HEK293 (cell line): ENCODE results near the gene GNB2.
A peak's percentile ranks its signal among the peaks of the same experiment; 100 is the strongest.

Experiments
- CTCF ChIA-PET: fragments of 350-600 bp; formaldehyde crosslinking; extraction: SDS; loops from one replicate; lab custom pipeline; 2021; ENCODE audit warnings: antibody characterized with exemption; lab: Yijun Ruan, JAX
- POLR2A ChIA-PET: fragments of 300-600 bp; formaldehyde crosslinking; extraction: SDS; loops from one replicate; lab custom pipeline; 2020; ENCODE audit warnings: antibody characterized with exemption, inconsistent platforms; lab: Yijun Ruan, JAX
- H3K27ac ChIP-seq: fragments of 200-500 bp; sonication (Bioruptor generic); 2 replicates; pipeline ENCODE4 v1.5.1; 2014; ENCODE audit warnings: low read depth, low read length, control low read depth, inconsistent platforms; ENCODE audit errors: extremely low read depth
- H3K36me3 ChIP-seq, 2 experiments: fragments of 200-500 bp in 1 of 2; sonication (Bioruptor generic) in 1 of 2; 1 replicate in 1 of 2; 2 replicates in 1 of 2; pipeline ENCODE4 v1.5.1; 2014 to 2017; ENCODE audit warnings: inconsistent platforms in 2 of 2, low read length in 2 of 2; ENCODE audit not compliant: control insufficient read depth in 2 of 2, insufficient read depth in 1 of 2
- H3K4me1 ChIP-seq: fragments of 200-500 bp; sonication (Bioruptor generic); 2 replicates; pipeline ENCODE4 v1.5.1; 2014; ENCODE audit warnings: mild to moderate bottlenecking, low read length, inconsistent platforms; ENCODE audit not compliant: control insufficient read depth, insufficient read depth
- H3K4me3 ChIP-seq: 2 replicates; pipeline ENCODE4 v1.5.1; 2011; ENCODE audit warnings: low read depth, mild to moderate bottlenecking, control low read depth, low read length, moderate library complexity
- H3K9me3 ChIP-seq: fragments of 200-500 bp; sonication (Bioruptor generic); 2 replicates; pipeline ENCODE4 v1.5.1; 2014; ENCODE audit warnings: low read depth, low read length, inconsistent platforms; ENCODE audit not compliant: control insufficient read depth, insufficient read depth
- CTCF ChIP-seq: fragments of 450-650 bp; formaldehyde crosslinking; IDR thresholded peaks from 2 replicates; pipeline ENCODE4 v1.5.1; 2016; ENCODE audit warnings: missing biosample characterization, missing genetic modification characterization
- FEZF1 ChIP-seq: fragments of 450-650 bp; formaldehyde crosslinking; IDR thresholded peaks from 2 replicates; pipeline ENCODE4 v1.5.1; 2016; ENCODE audit warnings: missing biosample characterization, missing genetic modification characterization
- GLI4 ChIP-seq: fragments of 450-650 bp; formaldehyde crosslinking; IDR thresholded peaks from 2 replicates; pipeline ENCODE4 v1.5.1; 2016; ENCODE audit warnings: missing biosample characterization, missing genetic modification characterization
- KLF16 ChIP-seq: fragments of 450-650 bp; formaldehyde crosslinking; IDR thresholded peaks from 2 replicates; pipeline ENCODE4 v1.5.1; 2017; ENCODE audit warnings: missing biosample characterization, missing genetic modification characterization
- KLF8 ChIP-seq: fragments of 450-650 bp; formaldehyde crosslinking; IDR thresholded peaks from 2 replicates; pipeline ENCODE4 v1.5.1; 2016; ENCODE audit warnings: missing biosample characterization, missing genetic modification characterization
- OVOL3 ChIP-seq: fragments of 450-650 bp; formaldehyde crosslinking; IDR thresholded peaks from 2 replicates; pipeline ENCODE4 v1.5.1; 2016; ENCODE audit warnings: missing biosample characterization, missing genetic modification characterization
- TRIM28 ChIP-seq: IDR thresholded peaks from 2 replicates; pipeline ENCODE4 v1.6.1; 2011; ENCODE audit warnings: low read length, control low read depth, borderline replicate concordance
- TSHZ1 ChIP-seq: fragments of 450-650 bp; formaldehyde crosslinking; IDR thresholded peaks from 2 replicates; pipeline ENCODE4 v1.5.1; 2016; ENCODE audit warnings: missing biosample characterization, missing genetic modification characterization, borderline replicate concordance
- ZBTB17 ChIP-seq: fragments of 450-650 bp; formaldehyde crosslinking; IDR thresholded peaks from 2 replicates; pipeline ENCODE4 v1.5.1; 2016; ENCODE audit warnings: missing biosample characterization, missing genetic modification characterization
- ZFP69B ChIP-seq: fragments of 450-650 bp; formaldehyde crosslinking; IDR thresholded peaks from 2 replicates; pipeline ENCODE4 v1.5.1; 2016; ENCODE audit warnings: missing biosample characterization, missing genetic modification characterization
- ZIC2 ChIP-seq: fragments of 450-650 bp; formaldehyde crosslinking; IDR thresholded peaks from 2 replicates; pipeline ENCODE4 v1.5.1; 2016; ENCODE audit warnings: missing biosample characterization, missing genetic modification characterization
- ZNF112 ChIP-seq: fragments of 450-650 bp; formaldehyde crosslinking; IDR thresholded peaks from 2 replicates; pipeline ENCODE4 v1.5.0; 2017; ENCODE audit warnings: missing biosample characterization, missing genetic modification characterization
- ZNF114 ChIP-seq: fragments of 450-650 bp; formaldehyde crosslinking; IDR thresholded peaks from 2 replicates; pipeline ENCODE4 v1.5.0; 2017; ENCODE audit warnings: missing biosample characterization, missing genetic modification characterization
- ZNF341 ChIP-seq: fragments of 450-650 bp; formaldehyde crosslinking; IDR thresholded peaks from 2 replicates; pipeline ENCODE4; 2016; ENCODE audit warnings: low read depth, missing biosample characterization, missing genetic modification characterization
- ZNF423 ChIP-seq: fragments of 450-650 bp; formaldehyde crosslinking; IDR thresholded peaks from 2 replicates; pipeline ENCODE4 v1.5.1; 2016; ENCODE audit warnings: missing biosample characterization, missing genetic modification characterization
- ZNF558 ChIP-seq: fragments of 450-650 bp; formaldehyde crosslinking; IDR thresholded peaks from 2 replicates; pipeline ENCODE4 v1.5.1; 2016; ENCODE audit warnings: missing biosample characterization, missing genetic modification characterization
- ZNF600 ChIP-seq: fragments of 450-650 bp; formaldehyde crosslinking; IDR thresholded peaks from 2 replicates; pipeline ENCODE4 v1.5.1; 2016; ENCODE audit warnings: missing biosample characterization, missing genetic modification characterization
- ZNF664 ChIP-seq: fragments of 450-650 bp; formaldehyde crosslinking; IDR thresholded peaks from 2 replicates; pipeline ENCODE4 v1.5.1; 2016; ENCODE audit warnings: missing biosample characterization, missing genetic modification characterization
- ZNF704 ChIP-seq: fragments of 450-650 bp; formaldehyde crosslinking; IDR thresholded peaks from 2 replicates; pipeline ENCODE4 v1.5.1; 2016; ENCODE audit warnings: missing biosample characterization, missing genetic modification characterization
- ZNF76 ChIP-seq: fragments of 450-650 bp; formaldehyde crosslinking; IDR thresholded peaks from 2 replicates; pipeline ENCODE4; 2016; ENCODE audit warnings: low read depth, missing biosample characterization, missing genetic modification characterization, borderline replicate concordance
- ZSCAN23 ChIP-seq: fragments of 450-650 bp; formaldehyde crosslinking; IDR thresholded peaks from 2 replicates; pipeline ENCODE4 v1.5.1; 2016; ENCODE audit warnings: missing biosample characterization, missing genetic modification characterization
- TF ChIP-seq, protein P1 (sequence below): fragments of 450-650 bp; formaldehyde crosslinking; IDR thresholded peaks from 2 replicates; pipeline ENCODE4 v1.5.1; 2016; ENCODE audit warnings: missing biosample characterization, missing genetic modification characterization
- TF ChIP-seq, protein P2 (sequence below): fragments of 450-650 bp; formaldehyde crosslinking; IDR thresholded peaks from 2 replicates; pipeline ENCODE4; 2016; ENCODE audit warnings: missing biosample characterization, missing genetic modification characterization

Gene GNB2

GRCh38 chr7:100688326-100688860, 14.9 kb downstream of the GNB2 start:
- CTCF ChIA-PET, result interaction anchor here (1.1 to 5.5 kb wide), 2 partner anchors 14 to 124 kb away, joined by 7 to 37 read pairs; no protein-coding TSS in a partner anchor
- H3K27ac ChIP-seq, result no peak overlapping the region
- peaks cover 2% of the 10 kb centered on the region; the same call in 1 of the 2 replicates for H3K4me1 ChIP-seq
- H3K9me3 ChIP-seq, result no peaks in the 10 kb centered on the region
- TF ChIP-seq TRIM28 (no peak), ZNF423 (no peak), ZNF341 (tag by site-specific recombination) (no peak), ZFP69B (tag by site-specific recombination) (no peak), ZNF704 (no peak), OVOL3 (tag by site-specific recombination) (no peak), ZSCAN23 (tag by site-specific recombination) (no peak), ZNF558 (tag by site-specific recombination) (no peak), ZNF664 (tag by site-specific recombination) (no peak), GLI4 (no peak), ZNF114 (tag by site-specific recombination) (no peak), ZNF112 (tag by site-specific recombination) (no peak), CTCF (no peak), KLF16 (tag by site-specific recombination) (no peak)
- TF ChIP-seq, protein P1, sequence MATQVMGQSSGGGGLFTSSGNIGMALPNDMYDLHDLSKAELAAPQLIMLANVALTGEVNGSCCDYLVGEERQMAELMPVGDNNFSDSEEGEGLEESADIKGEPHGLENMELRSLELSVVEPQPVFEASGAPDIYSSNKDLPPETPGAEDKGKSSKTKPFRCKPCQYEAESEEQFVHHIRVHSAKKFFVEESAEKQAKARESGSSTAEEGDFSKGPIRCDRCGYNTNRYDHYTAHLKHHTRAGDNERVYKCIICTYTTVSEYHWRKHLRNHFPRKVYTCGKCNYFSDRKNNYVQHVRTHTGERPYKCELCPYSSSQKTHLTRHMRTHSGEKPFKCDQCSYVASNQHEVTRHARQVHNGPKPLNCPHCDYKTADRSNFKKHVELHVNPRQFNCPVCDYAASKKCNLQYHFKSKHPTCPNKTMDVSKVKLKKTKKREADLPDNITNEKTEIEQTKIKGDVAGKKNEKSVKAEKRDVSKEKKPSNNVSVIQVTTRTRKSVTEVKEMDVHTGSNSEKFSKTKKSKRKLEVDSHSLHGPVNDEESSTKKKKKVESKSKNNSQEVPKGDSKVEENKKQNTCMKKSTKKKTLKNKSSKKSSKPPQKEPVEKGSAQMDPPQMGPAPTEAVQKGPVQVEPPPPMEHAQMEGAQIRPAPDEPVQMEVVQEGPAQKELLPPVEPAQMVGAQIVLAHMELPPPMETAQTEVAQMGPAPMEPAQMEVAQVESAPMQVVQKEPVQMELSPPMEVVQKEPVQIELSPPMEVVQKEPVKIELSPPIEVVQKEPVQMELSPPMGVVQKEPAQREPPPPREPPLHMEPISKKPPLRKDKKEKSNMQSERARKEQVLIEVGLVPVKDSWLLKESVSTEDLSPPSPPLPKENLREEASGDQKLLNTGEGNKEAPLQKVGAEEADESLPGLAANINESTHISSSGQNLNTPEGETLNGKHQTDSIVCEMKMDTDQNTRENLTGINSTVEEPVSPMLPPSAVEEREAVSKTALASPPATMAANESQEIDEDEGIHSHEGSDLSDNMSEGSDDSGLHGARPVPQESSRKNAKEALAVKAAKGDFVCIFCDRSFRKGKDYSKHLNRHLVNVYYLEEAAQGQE (tag by site-specific recombination), result no peak
- H3K4me3 ChIP-seq, result no peak overlapping the region
- H3K36me3 ChIP-seq, result peaks cover 0 to 69% of the 10 kb centered on the region in 2 experiments; a peak in 2 of 3 replicates
- POLR2A ChIA-PET, result interaction anchor here (1.1 kb wide), 1 partner anchor 17 kb away, joined by 4 read pairs; no protein-coding TSS in a partner anchor

GRCh38 chr7:100689230-100690135, 15.9 kb downstream of the GNB2 start:
- Histone ChIP-seq H3K27ac (no peak overlapping the region), H3K4me1 (peaks cover 2% of the 10 kb centered on the region; the same call in 1 of the 2 replicates), H3K4me3 (no peak overlapping the region), H3K9me3 (no peaks in the 10 kb centered on the region), H3K36me3 (peaks cover 0 to 59% of the 10 kb centered on the region in 2 experiments; a peak in 2 of 3 replicates)
- ChIA-PET CTCF (interaction anchor here (0.6 to 5.5 kb wide), 12 partner anchors 11 to 164 kb away, joined by 3 to 77 read pairs (median 6); partner anchors contain the start of genes FBXO24, LRCH4, POP7 and SLC12A9), POLR2A (interaction anchor here (0.5 to 1.1 kb wide), 2 partner anchors 16 to 78 kb away, joined by 3 to 4 read pairs; no protein-coding TSS in a partner anchor)
- TF ChIP-seq TSHZ1 (tag by site-specific recombination) (no peak), KLF8 (tag by site-specific recombination) (no peak), ZBTB17 (no peak), FEZF1 (tag by site-specific recombination) (no peak), ZNF600 (tag by site-specific recombination) (0 out of 2 replicates have a peak, but pooled peaks have one; percentile 15), ZIC2 (tag by site-specific recombination) (peak; percentile 45), ZNF76 (tag by site-specific recombination) (no peak)
- TF ChIP-seq, protein P2, sequence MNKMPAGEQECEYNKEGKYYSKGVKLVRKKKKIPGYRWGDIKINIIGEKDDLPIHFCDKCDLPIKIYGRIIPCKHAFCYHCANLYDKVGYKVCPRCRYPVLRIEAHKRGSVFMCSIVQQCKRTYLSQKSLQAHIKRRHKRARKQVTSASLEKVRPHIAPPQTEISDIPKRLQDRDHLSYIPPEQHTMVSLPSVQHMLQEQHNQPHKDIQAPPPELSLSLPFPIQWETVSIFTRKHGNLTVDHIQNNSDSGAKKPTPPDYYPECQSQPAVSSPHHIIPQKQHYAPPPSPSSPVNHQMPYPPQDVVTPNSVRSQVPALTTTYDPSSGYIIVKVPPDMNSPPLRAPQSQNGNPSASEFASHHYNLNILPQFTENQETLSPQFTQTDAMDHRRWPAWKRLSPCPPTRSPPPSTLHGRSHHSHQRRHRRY (tag by site-specific recombination), result no peak
